Spleen (tissue), 11 donors: ENCODE data around the gene LENEP. TPM values are rescaled to one million over a fixed set of nuclear protein-coding genes. Genes with fewer than 3 reads are reported as not detected.

Experiments used
- DNase-seq: peaks from one replicate; pipeline ENCODE4 v3.0.0-alpha.2; 2020
- H3K27ac ChIP-seq, 8 donors: fragments of 200-600 bp; sonication (generic) in 7 of 8; 1 replicate in 4 of 8; 2 replicates in 4 of 8; pipeline versions ENCODE4 v1.5.0 to v1.8.0; 2016 to 2021; ENCODE audit warnings: inconsistent platforms in 4 of 8, mild to moderate bottlenecking in 4 of 8, moderate library complexity in 1 of 8
- H3K27me3 ChIP-seq, 7 donors: fragments of 200-600 bp; sonication (generic) in 6 of 7; replicated peaks in 1 of 7; 1 replicate in 4 of 7; 2 replicates in 3 of 7; pipeline versions ENCODE4 v1.5.0 to v1.8.0; 2016 to 2021; ENCODE audit warnings: inconsistent platforms in 3 of 7, mild to moderate bottlenecking in 1 of 7
- H3K36me3 ChIP-seq, 6 donors: fragments of 200-600 bp; sonication (generic) in 5 of 6; 1 replicate in 4 of 6; 2 replicates in 2 of 6; pipeline versions ENCODE4 v1.5.0 to v1.8.0; 2016 to 2021; ENCODE audit warnings: inconsistent platforms in 2 of 6
- H3K4me1 ChIP-seq, 6 donors: fragments of 200-600 bp; sonication (generic) in 5 of 6; 1 replicate in 3 of 6; 2 replicates in 3 of 6; pipeline versions ENCODE4 v1.5.0 to v1.8.0; 2016 to 2021; ENCODE audit warnings: inconsistent platforms in 3 of 6
- H3K4me3 ChIP-seq, 8 donors: fragments of 200-600 bp; sonication (generic) in 7 of 8; 1 replicate in 4 of 8; 2 replicates in 4 of 8; pipeline versions ENCODE4 v1.5.0 to v1.8.0; 2016 to 2021; ENCODE audit warnings: inconsistent platforms in 4 of 8, mild to moderate bottlenecking in 4 of 8, moderate library complexity in 2 of 8
- H3K9me3 ChIP-seq, 8 donors: fragments of 200-600 bp; sonication (generic) in 7 of 8; 1 replicate in 4 of 8; 2 replicates in 4 of 8; pipeline versions ENCODE4 v1.5.0 to v1.8.0; 2016 to 2021; ENCODE audit warnings: inconsistent platforms in 4 of 8
- POLR2A ChIP-seq, 3 donors: fragments of 450-650 bp; IDR thresholded peaks; one replicate each; pipeline ENCODE4 v1.5.1; 2017; ENCODE audit warnings: antibody characterized with exemption in 3 of 3, mild to moderate bottlenecking in 1 of 3
- POLR2AphosphoS5 ChIP-seq, 3 donors: sonication (generic); formaldehyde crosslinking; IDR thresholded peaks; one replicate each; pipeline ENCODE4 v1.5.1; 2017; ENCODE audit warnings: antibody characterized with exemption in 3 of 3
- WGBS, 5 donors: extraction: QIAGEN DNeasy Blood & Tissue Kit in 3 of 5; methylation state at CpG; one replicate each; pipeline versions ENCODE4 v1.1.5 to v1.1.7; 2013 to 2018; 5-methylcytosine and 5-hydroxymethylcytosine counted together
- intact Hi-C: fragments of 100-400 bp; cut with DNase I; formaldehyde crosslinking; loops from one replicate; pipeline ENCODE4 v1.15.0; 2023; ENCODE audit warnings: low total_unique reads
- polyA plus RNA-seq, 3 donors: library from polyadenylated mRNA; stranded (reverse); fragments of 200-250 nt; gene quantifications; one replicate each; pipeline ENCODE4 v1.2.1, GENCODE V29; 2013
- total RNA-seq, 7 donors: library from RNA; depleted of rRNA in 3 of 7; stranded (reverse); fragments of >200 nt in 3 of 7; fragmentation: NEBNext Ultra II Directional in 4 of 7; extraction: Animal tissue kit (Norgen Biotek cat#: 25700) in 4 of 7; gene quantifications; one replicate each; pipeline versions ENCODE4 v1.1.0 to v1.2.1, GENCODE V29; 2016 to 2021
- TF ChIP-seq, protein P1 (sequence below), 11 experiments: fragments of 200-600 bp in 7 of 11; fragments of 450-650 bp in 4 of 11; sonication (generic) in 4 of 11; IDR thresholded peaks in 8 of 11; conservative IDR thresholded peaks in 3 of 11; 1 replicate in 7 of 11; 2 replicates in 4 of 11; pipeline versions ENCODE4 v1.4.0 to v1.8.0; 2016 to 2021; ENCODE audit warnings: antibody characterized with exemption in 11 of 11, inconsistent platforms in 4 of 11, mild to moderate bottlenecking in 1 of 11
- donor health status: healthy with polysubstance abuse.
- donor health status: DM: no; HTN: no; CAD: no; lungs with moderate emphysema.
- donor health status: DM: no; HTN: no; CAD: no.
- donor health status: Bipolar disorder and iron deficiency.
- donor health status: healthy.
- donor health status: DM: no; HTN: no; CAD: no.
- donor health status: DM: yes; HTN: yes; CAD: no.

LENEP gene
- total and polyA plus RNA-seq, 10 donors, result 0.60 TPM; not detected in 9

DNA sequence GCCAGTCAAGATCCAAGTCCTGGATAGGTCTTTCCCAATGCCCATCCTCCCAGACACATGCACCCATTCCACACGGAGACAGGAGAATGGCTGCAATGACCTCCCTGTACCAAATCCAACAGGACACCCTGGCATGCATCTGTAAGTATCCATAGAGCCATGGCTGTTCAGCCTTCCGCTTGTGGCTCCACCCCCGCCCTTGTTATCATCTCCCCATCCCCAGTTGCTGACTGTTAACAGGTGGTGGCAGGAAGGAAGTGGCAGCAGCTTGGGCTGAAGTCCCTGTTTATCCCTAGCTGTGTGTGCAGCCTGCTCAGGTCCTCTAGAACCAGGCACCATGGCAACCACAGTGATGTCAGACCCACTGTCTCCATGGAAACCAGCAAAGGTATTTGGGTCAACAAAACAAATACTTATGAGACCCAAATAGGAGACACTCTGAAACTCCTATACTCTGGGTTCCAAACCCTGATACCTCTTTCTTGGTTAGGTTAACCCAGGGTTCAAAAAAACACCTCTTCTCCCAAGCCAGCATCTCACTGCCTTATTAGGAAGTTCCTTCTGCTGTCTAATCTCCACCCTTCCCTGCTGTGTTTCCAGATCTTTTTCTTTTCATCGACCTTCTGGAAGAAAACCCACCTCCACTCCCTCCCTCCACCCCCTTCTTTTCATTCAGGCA, 38.2 kb upstream of the LENEP start:
- Histone ChIP-seq H3K4me3 (peak overlapping the region; percentile 52 to 78 (median 64)), H3K27ac (peak overlapping the region; percentile 66 to 89 (median 82)), H3K4me1 (peaks cover 58 to 98% (median 78%) of the 10 kb centered on the region in 6 donors), H3K27me3 (no peaks in the 10 kb centered on the region), H3K9me3 (no peaks in the 10 kb centered on the region), H3K36me3 (peaks cover 0 to 40% (median 29%) of the 10 kb centered on the region in 6 donors)
- DNase-seq, result peak; percentile 90
- intact Hi-C loops, result no loop called here
- WGBS, 5 donors, result 1 to 8% (median 4%) methylated on average over 4 of the region's 4 CpGs
- TF ChIP-seq POLR2A (IDR thresholded peaks at IDR 0.05) (no peak), POLR2AphosphoS5 (IDR thresholded peaks at IDR 0.05) (peak in 2 of 3 donors; percentile 76 to 89)
- TF ChIP-seq, protein P1, sequence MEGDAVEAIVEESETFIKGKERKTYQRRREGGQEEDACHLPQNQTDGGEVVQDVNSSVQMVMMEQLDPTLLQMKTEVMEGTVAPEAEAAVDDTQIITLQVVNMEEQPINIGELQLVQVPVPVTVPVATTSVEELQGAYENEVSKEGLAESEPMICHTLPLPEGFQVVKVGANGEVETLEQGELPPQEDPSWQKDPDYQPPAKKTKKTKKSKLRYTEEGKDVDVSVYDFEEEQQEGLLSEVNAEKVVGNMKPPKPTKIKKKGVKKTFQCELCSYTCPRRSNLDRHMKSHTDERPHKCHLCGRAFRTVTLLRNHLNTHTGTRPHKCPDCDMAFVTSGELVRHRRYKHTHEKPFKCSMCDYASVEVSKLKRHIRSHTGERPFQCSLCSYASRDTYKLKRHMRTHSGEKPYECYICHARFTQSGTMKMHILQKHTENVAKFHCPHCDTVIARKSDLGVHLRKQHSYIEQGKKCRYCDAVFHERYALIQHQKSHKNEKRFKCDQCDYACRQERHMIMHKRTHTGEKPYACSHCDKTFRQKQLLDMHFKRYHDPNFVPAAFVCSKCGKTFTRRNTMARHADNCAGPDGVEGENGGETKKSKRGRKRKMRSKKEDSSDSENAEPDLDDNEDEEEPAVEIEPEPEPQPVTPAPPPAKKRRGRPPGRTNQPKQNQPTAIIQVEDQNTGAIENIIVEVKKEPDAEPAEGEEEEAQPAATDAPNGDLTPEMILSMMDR (IDR thresholded peaks at IDR 0.05 in 8 of 11, conservative IDR thresholded peaks at IDR 0.05 in 3 of 11), result no peak

- intact Hi-C loops, result no loop called here
- WGBS, 5 donors, result 0 to 1% (median 0%) methylated on average over 18 of the region's 18 CpGs
- Histone ChIP-seq H3K27ac (peak within 1 kb of the TSS; percentile 66 to 89 (median 82)), H3K9me3 (no peaks in the 10 kb centered on the region), H3K36me3 (peaks cover 0 to 32% (median 22%) of the 10 kb centered on the region in 6 donors), H3K4me1 (peaks cover 61 to 98% (median 81%) of the 10 kb centered on the region in 6 donors), H3K27me3 (no peaks in the 10 kb centered on the region), H3K4me3 (peak within 1 kb of the TSS; percentile 52 to 78 (median 64))
- TF ChIP-seq POLR2AphosphoS5 (IDR thresholded peaks at IDR 0.05) (peak in 2 of 3 donors; percentile 62 to 81), POLR2A (IDR thresholded peaks at IDR 0.05) (no peak)
- TF ChIP-seq, protein P1 (IDR thresholded peaks at IDR 0.05 in 8 of 11, conservative IDR thresholded peaks at IDR 0.05 in 3 of 11), result peak in 4 of 11 experiments; percentile 12 to 32 (median 22)
- peak; percentile 83 for DNase-seq
These were observed 37.5 kb upstream of the LENEP start, which contains the start of gene PBXIP1 for GRCh38 chr1:154955718-154956543. Gene PBXIP1 (minus strand): TSS chr1:154956099. CDS start chr1:154953721, 2,378 bp downstream.

DNA sequence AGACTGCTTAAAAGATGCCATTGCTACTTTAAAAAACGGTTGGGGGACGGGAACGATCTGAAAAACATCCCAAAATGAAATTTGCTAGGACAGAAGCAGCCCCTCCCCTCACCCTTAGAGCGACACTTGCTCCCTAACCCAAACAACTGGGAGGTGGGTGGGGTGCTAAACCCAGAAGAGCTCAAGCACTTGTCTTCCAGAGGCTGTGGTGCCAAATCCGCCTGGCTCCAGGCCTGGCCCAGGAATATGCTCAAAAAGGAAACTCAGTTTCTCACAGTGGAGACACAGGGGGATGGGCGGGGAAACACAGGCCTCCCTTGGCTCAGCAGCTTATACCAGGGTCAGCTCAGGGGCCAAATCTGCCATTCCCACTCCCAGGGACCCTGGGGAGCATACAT, 36.8 kb upstream of the LENEP start:
- DNase-seq, result peak; percentile 75
- no peaks in the 10 kb centered on the region for H3K27me3 ChIP-seq
- peaks cover 55 to 96% (median 78%) of the 10 kb centered on the region in 6 donors for H3K4me1 ChIP-seq
- peak overlapping the region; percentile 66 to 89 (median 82) for H3K27ac ChIP-seq
- no peaks in the 10 kb centered on the region for H3K9me3 ChIP-seq
- intact Hi-C loops, result no loop called here
- peaks cover 0 to 26% (median 18%) of the 10 kb centered on the region in 6 donors for H3K36me3 ChIP-seq
- peak overlapping the region in 7 of 8 donors; percentile 52 to 78 (median 61) for H3K4me3 ChIP-seq
- 19 to 35% (median 28%) methylated on average over 6 of the region's 6 CpGs for WGBS, 5 donors
- TF ChIP-seq, protein P1 (IDR thresholded peaks at IDR 0.05 in 8 of 11, conservative IDR thresholded peaks at IDR 0.05 in 3 of 11), result no peak
- TF ChIP-seq POLR2AphosphoS5 (IDR thresholded peaks at IDR 0.05) (no peak), POLR2A (IDR thresholded peaks at IDR 0.05) (no peak)
